OCI-M1 (cell line): ENCODE data around the gene CD151.

ENCODE experiments used
- DNase-seq: peaks from one replicate; lab custom pipeline; 2025; lab: John Stamatoyannopoulos, UW

The CD151 gene

GRCh38 chr11:832529-833113 lies at the start of gene CD151:
TSS of gene CD151 (plus strand) at chr11:832952. CDS start at chr11:836070, 3,118 bp downstream.
- DNase-seq = peak; percentile 85

GRCh38 chr11:783581-784015 lies 49.2 kb upstream of the CD151 start:
- peak; percentile 70 for DNase-seq

- no peak for DNase-seq
These were observed 46.3 kb upstream of the CD151 start for GRCh38 chr11:786235-787083.

GRCh38 chr11:787084-787675 lies 45.6 kb upstream of the CD151 start:
- no peak for DNase-seq

GRCh38 chr11:788009-788640 lies 44.6 kb upstream of the CD151 start:
- DNase-seq = no peak

GRCh38 chr11:788953-789940 lies 43.5 kb upstream of the CD151 start:
- no peak for DNase-seq

GRCh38 chr11:789943-790342 lies 42.8 kb upstream of the CD151 start, which contains the start of gene CEND1:
TSS of gene CEND1 (minus strand) at chr11:790090. CDS start at chr11:788576, 1,514 bp downstream.
- DNase-seq = no peak

GRCh38 chr11:790721-791564 lies 41.8 kb upstream of the CD151 start:
- peak; percentile 10 for DNase-seq

GRCh38 chr11:791658-792534 lies 40.9 kb upstream of the CD151 start:
- no peak for DNase-seq

GRCh38 chr11:792535-792821 lies 40.3 kb upstream of the CD151 start:
- no peak for DNase-seq

- no peak for DNase-seq
These were observed 39.9 kb upstream of the CD151 start for GRCh38 chr11:792873-793272.

GRCh38 chr11:793556-793955 lies 39.2 kb upstream of the CD151 start:
- no peak for DNase-seq

- no peak for DNase-seq
These were observed 38.6 kb upstream of the CD151 start for GRCh38 chr11:794013-794765.

- DNase-seq = peak; percentile 17
These were observed 37.8 kb upstream of the CD151 start for GRCh38 chr11:794766-795633.

- peak; percentile 90 for DNase-seq
These were observed 36.9 kb upstream of the CD151 start for GRCh38 chr11:795634-796564.

- no peak for DNase-seq
These were observed 36.0 kb upstream of the CD151 start for GRCh38 chr11:796565-797295.
